ENCODE data around the gene FCGBP.
"Not testable (repeated sequence)": the region's sequence is repeated elsewhere in the genome, so short reads cannot be mapped to it uniquely, and the experiment has no call there.

Gene FCGBP

GRCh38 chr19:39892506-39892902 is 41.9 kb downstream of the FCGBP start:
- H3K9ac ChIP-seq (ENCODE audit: low read depth in 1 of 2, low read length in 2 of 2); H3K4me1 ChIP-seq (ENCODE audit: control insufficient read depth in 1 of 2, insufficient read depth in 2 of 2, low read length in 2 of 2); H3K4me3 ChIP-seq (ENCODE audit: low read depth in 1 of 2, low read length in 2 of 2); H3K9me3 ChIP-seq (ENCODE audit: control insufficient read depth in 1 of 2, low read length in 2 of 2); H3K27me3 ChIP-seq (ENCODE audit: control insufficient read depth in 1 of 2, insufficient read depth in 2 of 2, low read length in 2 of 2); H3K36me3 ChIP-seq (ENCODE audit: control insufficient read depth in 1 of 2, insufficient read depth in 2 of 2, low read length in 2 of 2); H3K27ac ChIP-seq (ENCODE audit: low read depth, low read length): not testable (repeated sequence)

- H3K9ac ChIP-seq (ENCODE audit: low read depth in 1 of 2, low read length in 2 of 2); H3K36me3 ChIP-seq (ENCODE audit: control insufficient read depth in 1 of 2, insufficient read depth in 2 of 2, low read length in 2 of 2); H3K9me3 ChIP-seq (ENCODE audit: control insufficient read depth in 1 of 2, low read length in 2 of 2); H3K4me1 ChIP-seq (ENCODE audit: control insufficient read depth in 1 of 2, insufficient read depth in 2 of 2, low read length in 2 of 2); H3K27me3 ChIP-seq (ENCODE audit: control insufficient read depth in 1 of 2, insufficient read depth in 2 of 2, low read length in 2 of 2); H3K27ac ChIP-seq (ENCODE audit: low read depth, low read length): not testable (repeated sequence)
- H3K4me3 ChIP-seq (ENCODE audit: low read depth in 1 of 2, low read length in 2 of 2) = peak overlapping the region in 1 of 2 donors; percentile 32
These were observed 42.6 kb downstream of the FCGBP start for GRCh38 chr19:39891660-39892505.

- Histone ChIP-seq H3K36me3 (ENCODE audit: control insufficient read depth in 1 of 2, insufficient read depth in 2 of 2, low read length in 2 of 2) (no peaks in the 10 kb centered on the region), H3K4me1 (ENCODE audit: control insufficient read depth in 1 of 2, insufficient read depth in 2 of 2, low read length in 2 of 2) (no peaks in the 10 kb centered on the region), H3K4me3 (ENCODE audit: low read depth in 1 of 2, low read length in 2 of 2) (no peak overlapping the region), H3K27me3 (ENCODE audit: control insufficient read depth in 1 of 2, insufficient read depth in 2 of 2, low read length in 2 of 2) (peaks cover 0 to 6% of the 10 kb centered on the region in 2 donors), H3K27ac (ENCODE audit: low read depth, low read length) (no peak overlapping the region), H3K9me3 (ENCODE audit: control insufficient read depth in 1 of 2, low read length in 2 of 2) (no peaks in the 10 kb centered on the region), H3K9ac (ENCODE audit: low read depth in 1 of 2, low read length in 2 of 2) (no peak overlapping the region)
These were observed 43.5 kb downstream of the FCGBP start for GRCh38 chr19:39890755-39891551.

- not testable (repeated sequence) for H3K27ac ChIP-seq (ENCODE audit: low read depth, low read length); H3K4me3 ChIP-seq (ENCODE audit: low read depth in 1 of 2, low read length in 2 of 2); H3K9ac ChIP-seq (ENCODE audit: low read depth in 1 of 2, low read length in 2 of 2); H3K27me3 ChIP-seq (ENCODE audit: control insufficient read depth in 1 of 2, insufficient read depth in 2 of 2, low read length in 2 of 2); H3K36me3 ChIP-seq (ENCODE audit: control insufficient read depth in 1 of 2, insufficient read depth in 2 of 2, low read length in 2 of 2); H3K4me1 ChIP-seq (ENCODE audit: control insufficient read depth in 1 of 2, insufficient read depth in 2 of 2, low read length in 2 of 2); H3K9me3 ChIP-seq (ENCODE audit: control insufficient read depth in 1 of 2, low read length in 2 of 2)
These were observed 44.3 kb downstream of the FCGBP start for GRCh38 chr19:39889872-39890754.

GRCh38 chr19:39887456-39887951 is 46.9 kb downstream of the FCGBP start:
- not testable (repeated sequence) for H3K4me1 ChIP-seq (ENCODE audit: control insufficient read depth in 1 of 2, insufficient read depth in 2 of 2, low read length in 2 of 2); H3K4me3 ChIP-seq (ENCODE audit: low read depth in 1 of 2, low read length in 2 of 2); H3K9me3 ChIP-seq (ENCODE audit: control insufficient read depth in 1 of 2, low read length in 2 of 2); H3K36me3 ChIP-seq (ENCODE audit: control insufficient read depth in 1 of 2, insufficient read depth in 2 of 2, low read length in 2 of 2); H3K27me3 ChIP-seq (ENCODE audit: control insufficient read depth in 1 of 2, insufficient read depth in 2 of 2, low read length in 2 of 2); H3K9ac ChIP-seq (ENCODE audit: low read depth in 1 of 2, low read length in 2 of 2); H3K27ac ChIP-seq (ENCODE audit: low read depth, low read length)

GRCh38 chr19:39885821-39886554 is 48.4 kb downstream of the FCGBP start:
- not testable (repeated sequence) for H3K9ac ChIP-seq (ENCODE audit: low read depth in 1 of 2, low read length in 2 of 2); H3K4me1 ChIP-seq (ENCODE audit: control insufficient read depth in 1 of 2, insufficient read depth in 2 of 2, low read length in 2 of 2); H3K9me3 ChIP-seq (ENCODE audit: control insufficient read depth in 1 of 2, low read length in 2 of 2); H3K36me3 ChIP-seq (ENCODE audit: control insufficient read depth in 1 of 2, insufficient read depth in 2 of 2, low read length in 2 of 2); H3K27me3 ChIP-seq (ENCODE audit: control insufficient read depth in 1 of 2, insufficient read depth in 2 of 2, low read length in 2 of 2); H3K4me3 ChIP-seq (ENCODE audit: low read depth in 1 of 2, low read length in 2 of 2); H3K27ac ChIP-seq (ENCODE audit: low read depth, low read length)

GRCh38 chr19:39884721-39885120 is 49.7 kb downstream of the FCGBP start:
- H3K36me3 ChIP-seq (ENCODE audit: control insufficient read depth in 1 of 2, insufficient read depth in 2 of 2, low read length in 2 of 2); H3K9me3 ChIP-seq (ENCODE audit: control insufficient read depth in 1 of 2, low read length in 2 of 2); H3K27me3 ChIP-seq (ENCODE audit: control insufficient read depth in 1 of 2, insufficient read depth in 2 of 2, low read length in 2 of 2); H3K4me1 ChIP-seq (ENCODE audit: control insufficient read depth in 1 of 2, insufficient read depth in 2 of 2, low read length in 2 of 2); H3K9ac ChIP-seq (ENCODE audit: low read depth in 1 of 2, low read length in 2 of 2); H3K4me3 ChIP-seq (ENCODE audit: low read depth in 1 of 2, low read length in 2 of 2); H3K27ac ChIP-seq (ENCODE audit: low read depth, low read length): not testable (repeated sequence)

Data from duodenal mucosa (tissue), 2 donors.